Mesodermal cell (in vitro differentiated cells): ENCODE results near the gene JAM3.
"Not testable (repeated sequence)": the region's sequence is repeated elsewhere in the genome, so short reads cannot be mapped to it uniquely, and the experiment has no call there.

Source experiments
- H3K27ac ChIP-seq: 2 replicates; pipeline ENCODE4 v1.7.0; 2013; ENCODE audit warnings: mild to moderate bottlenecking, low read depth, low read length, moderate library complexity; ENCODE audit not compliant: severe bottlenecking
- H3K36me3 ChIP-seq: 2 replicates; pipeline ENCODE4 v1.7.1; 2013; ENCODE audit warnings: mild to moderate bottlenecking, low read length, moderate library complexity; ENCODE audit not compliant: control insufficient read depth, insufficient read depth
- H3K4me1 ChIP-seq: one replicate; pipeline ENCODE4 v1.7.1; 2013; ENCODE audit warnings: mild to moderate bottlenecking, low read length; ENCODE audit not compliant: insufficient read depth, control insufficient read depth, poor library complexity, severe bottlenecking
- H3K4me3 ChIP-seq: 2 replicates; pipeline ENCODE4 v1.7.0; 2013; ENCODE audit warnings: low read length, control low read depth, mild to moderate bottlenecking; ENCODE audit not compliant: insufficient read depth, poor library complexity, severe bottlenecking; ENCODE audit errors: extremely low read depth
- H3K9me3 ChIP-seq: 2 replicates; pipeline ENCODE4 v1.7.1; 2013; ENCODE audit warnings: mild to moderate bottlenecking, low read length, moderate library complexity; ENCODE audit not compliant: control insufficient read depth
- WGBS, 2 experiments: methylation state at CpG; one replicate each; pipeline ENCODE4 v1.1.5; 2013; ENCODE audit warnings: missing lambda C conversion rate in 2 of 2; ENCODE audit not compliant: insufficient coverage in 2 of 2; 5-methylcytosine and 5-hydroxymethylcytosine counted together

JAM3 gene

DNA sequence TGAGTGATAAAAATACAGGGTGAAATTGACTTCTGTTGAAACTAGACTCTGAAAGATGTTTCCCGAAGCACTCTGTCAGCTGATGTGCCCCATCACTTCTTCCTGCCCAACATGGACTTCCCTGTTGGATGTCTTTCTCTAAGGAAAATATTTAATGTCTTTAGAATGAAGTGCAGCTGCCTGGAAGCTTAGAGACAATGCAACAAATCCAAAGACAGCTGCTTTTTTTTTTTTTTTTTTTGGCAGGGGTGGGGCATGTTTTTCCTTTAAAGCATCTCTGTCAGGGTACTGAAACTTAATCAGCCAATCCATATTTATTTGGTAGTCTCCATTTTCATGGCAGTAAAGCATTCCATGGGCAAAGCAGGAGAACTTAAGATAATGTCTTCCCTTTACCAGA, 5.9 kb downstream of the JAM3 start:
- H3K27ac ChIP-seq, result no peak overlapping the region
- WGBS, 2 experiments, result no CpG with 5 or more reads among the region's 1 CpG

DNA sequence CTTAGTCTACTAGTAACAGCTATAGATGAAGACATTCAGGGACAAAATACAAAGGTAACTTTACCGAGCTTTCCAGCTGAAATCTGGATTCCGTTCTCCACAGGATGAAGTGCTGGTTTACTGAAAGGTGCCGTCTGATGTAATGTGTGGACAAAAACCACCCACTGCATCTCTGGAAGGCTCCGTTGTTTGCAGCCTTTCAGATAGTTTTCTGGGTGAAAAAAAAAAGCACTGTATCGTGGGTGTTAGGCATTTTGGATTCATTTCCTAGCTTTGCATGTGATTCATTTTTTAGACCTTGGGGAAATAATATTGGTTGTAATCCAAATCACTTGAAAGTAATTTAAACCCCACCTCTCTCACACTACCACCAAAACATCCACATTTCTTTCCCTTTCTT, 10.4 kb downstream of the JAM3 start:
- Histone ChIP-seq H3K4me3 (no peak overlapping the region), H3K27ac (no peak overlapping the region)

More for the DNA sequence above, 5.9 kb downstream of the JAM3 start:
- Histone ChIP-seq H3K9me3 (no peaks in the 10 kb centered on the region), H3K4me3 (no peak overlapping the region), H3K36me3 (peaks cover 20% of the 10 kb centered on the region), H3K4me1 (peaks cover 12% of the 10 kb centered on the region)

DNA sequence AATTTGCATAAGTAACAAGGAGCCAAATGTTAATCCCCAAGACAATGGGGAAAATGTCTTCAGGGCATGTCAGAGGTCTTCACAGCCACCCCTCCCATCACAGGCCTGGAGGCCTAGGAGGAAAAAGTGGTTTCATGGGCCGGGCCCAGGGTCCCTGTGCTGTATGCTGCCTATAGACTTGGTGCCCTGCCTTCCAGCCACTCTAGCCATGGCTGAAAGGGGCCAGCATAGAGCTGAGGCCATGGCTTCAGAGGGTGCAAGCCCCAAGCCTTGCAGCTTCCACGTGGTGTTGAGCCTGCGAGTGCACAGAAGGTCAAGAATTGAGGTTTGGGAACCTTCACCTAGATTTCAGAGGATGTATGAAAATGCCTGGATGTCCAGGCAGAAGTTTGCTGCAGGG, 12.4 kb downstream of the JAM3 start:
- peaks cover 44% of the 10 kb centered on the region for H3K36me3 ChIP-seq
- not testable (repeated sequence) for H3K4me3 ChIP-seq, H3K4me1 ChIP-seq, H3K9me3 ChIP-seq, H3K27ac ChIP-seq
- 100% methylated on average over 3 of the region's 3 CpGs for WGBS, 2 experiments

More for the DNA sequence above, 10.4 kb downstream of the JAM3 start:
- no peaks in the 10 kb centered on the region for H3K4me1 ChIP-seq
- H3K36me3 ChIP-seq, result peaks cover 45% of the 10 kb centered on the region
- 90 to 100% methylated on average over 1 to 2 of the region's 5 CpGs for WGBS, 2 experiments
- H3K9me3 ChIP-seq, result peaks cover 6% of the 10 kb centered on the region

DNA sequence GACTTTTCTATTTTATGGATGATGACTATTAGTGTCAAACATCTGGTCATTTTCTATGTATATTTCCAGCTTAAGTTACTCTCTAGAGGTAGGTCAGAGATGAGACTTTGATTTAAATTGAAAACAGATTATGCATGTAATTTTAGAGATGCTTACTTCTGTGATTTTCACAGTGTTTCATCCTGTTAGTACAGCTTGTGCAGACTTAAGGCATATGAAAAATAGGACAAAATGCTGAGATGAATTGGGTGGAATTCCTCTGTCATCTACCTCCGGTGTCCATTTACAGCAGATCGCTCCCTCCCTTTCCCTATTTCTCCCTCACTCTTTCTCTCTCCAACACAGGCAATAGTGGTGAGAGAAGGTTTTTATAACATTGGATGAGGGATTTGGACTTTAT, 14.1 kb downstream of the JAM3 start:
- Histone ChIP-seq H3K9me3 (peaks cover 6% of the 10 kb centered on the region), H3K36me3 (peaks cover 39% of the 10 kb centered on the region), H3K27ac (no peak overlapping the region), H3K4me3 (no peak overlapping the region), H3K4me1 (no peaks in the 10 kb centered on the region)
- no CpG with 5 or more reads among the region's 2 CpGs for WGBS, 2 experiments

DNA sequence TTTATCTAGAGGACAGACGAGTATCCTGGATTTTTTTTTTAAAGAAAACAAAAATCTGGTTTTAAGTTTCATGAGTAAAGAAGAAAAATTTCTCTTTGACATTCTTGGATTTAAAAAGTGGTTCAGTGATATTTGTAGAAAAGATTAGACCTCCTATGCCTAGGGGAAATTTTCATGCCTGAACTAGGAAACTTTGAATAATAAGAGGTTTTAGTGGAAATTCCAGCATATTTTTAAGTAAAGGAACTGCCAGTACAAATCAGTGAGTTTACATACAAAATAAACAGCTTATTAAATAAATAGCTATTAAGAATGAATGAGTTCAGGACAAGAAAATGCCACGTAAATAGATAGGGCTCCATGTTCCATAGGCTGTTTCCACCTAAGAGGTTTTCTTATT, 17.5 kb downstream of the JAM3 start:
- Histone ChIP-seq H3K4me1 (no peaks in the 10 kb centered on the region), H3K9me3 (no peaks in the 10 kb centered on the region), H3K4me3 (no peak overlapping the region), H3K36me3 (peaks cover 22% of the 10 kb centered on the region), H3K27ac (no peak overlapping the region)
- WGBS, 2 experiments, result 83 to 100% methylated on average over 1 of the region's 2 CpGs

DNA sequence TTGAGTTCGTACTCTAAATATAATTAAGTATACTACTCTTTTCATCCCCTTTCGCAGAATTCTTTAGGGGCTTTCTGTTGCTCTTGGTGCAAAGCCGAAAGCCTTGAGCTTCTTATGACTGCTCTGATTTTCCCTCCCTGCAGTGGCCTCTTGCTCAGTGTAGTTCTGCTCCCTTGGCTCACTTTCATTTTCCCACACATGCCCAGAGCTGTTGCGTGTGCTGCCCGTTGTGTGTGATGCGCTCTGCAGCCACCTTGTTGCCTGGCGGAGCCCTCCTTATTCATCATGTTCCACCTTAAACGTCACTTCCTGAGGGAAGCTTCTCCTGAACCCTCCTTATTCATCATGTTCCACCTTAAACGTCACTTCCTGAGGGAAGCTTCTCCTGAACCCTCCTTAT, 23.1 kb downstream of the JAM3 start:
- not testable (repeated sequence) for H3K27ac ChIP-seq, H3K4me3 ChIP-seq, H3K4me1 ChIP-seq, H3K36me3 ChIP-seq, H3K9me3 ChIP-seq
- WGBS, 2 experiments, result 94 to 97% methylated on average over 5 to 6 of the region's 9 CpGs

DNA sequence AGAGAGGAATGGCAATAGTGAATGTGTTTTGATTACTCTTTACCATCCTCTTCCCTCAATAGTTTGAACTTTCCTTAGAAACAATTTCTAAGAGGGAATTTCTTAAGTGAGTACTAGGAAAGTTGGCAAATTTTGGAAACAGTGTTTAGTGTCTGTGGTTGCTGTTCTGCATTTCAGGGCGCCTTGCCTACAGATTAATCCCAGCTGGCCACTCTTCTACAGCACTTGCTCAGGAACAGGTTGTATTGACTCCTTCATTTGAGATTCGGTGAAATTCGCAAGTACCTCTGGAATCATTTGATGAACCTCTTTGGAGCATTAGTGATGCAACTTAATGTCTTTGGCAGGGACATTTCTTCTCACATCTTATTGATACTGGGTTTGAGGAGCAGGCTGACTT, 28.3 kb downstream of the JAM3 start:
- H3K9me3 ChIP-seq, result peaks cover 4% of the 10 kb centered on the region

DNA sequence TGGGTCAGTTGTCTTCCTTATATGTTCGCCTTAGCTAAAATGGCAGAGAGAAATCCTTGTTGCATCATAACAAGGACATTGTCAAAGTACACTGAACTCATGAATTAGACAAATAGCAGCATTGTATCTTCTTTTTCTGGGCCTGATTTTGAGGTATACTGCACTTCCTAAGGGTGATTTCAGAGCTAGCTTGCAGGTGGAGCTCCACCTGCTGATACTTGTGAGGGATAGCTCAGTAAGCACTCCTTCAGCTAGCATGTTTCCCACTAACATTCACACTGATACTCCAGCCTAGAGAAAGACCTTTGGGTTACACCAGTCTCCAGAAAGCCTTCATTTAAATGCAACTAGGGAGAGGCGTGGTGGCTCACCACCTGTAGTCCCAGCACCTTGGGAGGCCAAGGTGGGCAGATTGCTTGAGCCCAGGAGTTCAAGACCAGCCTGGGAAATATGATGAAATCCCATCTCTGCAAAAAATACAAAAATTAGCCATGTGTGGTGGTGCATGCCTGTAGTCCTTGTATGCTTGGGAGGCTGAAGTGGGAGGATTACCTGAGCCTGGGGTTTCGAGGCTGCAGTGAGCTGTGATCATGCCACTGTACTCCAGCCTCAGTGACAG, 29.8 kb downstream of the JAM3 start:
- no peak overlapping the region for H3K27ac ChIP-seq
- H3K36me3 ChIP-seq, result peaks cover 29% of the 10 kb centered on the region
- H3K9me3 ChIP-seq, result peaks cover 4% of the 10 kb centered on the region
- no peak overlapping the region for H3K4me3 ChIP-seq
- H3K4me1 ChIP-seq, result peaks cover 6% of the 10 kb centered on the region
- WGBS, 2 experiments, result no CpG with 5 or more reads among the region's 3 CpGs

More for the DNA sequence above, 28.3 kb downstream of the JAM3 start:
- Histone ChIP-seq H3K36me3 (peaks cover 29% of the 10 kb centered on the region), H3K4me1 (peaks cover 6% of the 10 kb centered on the region), H3K27ac (no peak overlapping the region), H3K4me3 (no peak overlapping the region)
- WGBS, 2 experiments, result 81 to 100% methylated on average over 2 to 3 of the region's 3 CpGs

DNA sequence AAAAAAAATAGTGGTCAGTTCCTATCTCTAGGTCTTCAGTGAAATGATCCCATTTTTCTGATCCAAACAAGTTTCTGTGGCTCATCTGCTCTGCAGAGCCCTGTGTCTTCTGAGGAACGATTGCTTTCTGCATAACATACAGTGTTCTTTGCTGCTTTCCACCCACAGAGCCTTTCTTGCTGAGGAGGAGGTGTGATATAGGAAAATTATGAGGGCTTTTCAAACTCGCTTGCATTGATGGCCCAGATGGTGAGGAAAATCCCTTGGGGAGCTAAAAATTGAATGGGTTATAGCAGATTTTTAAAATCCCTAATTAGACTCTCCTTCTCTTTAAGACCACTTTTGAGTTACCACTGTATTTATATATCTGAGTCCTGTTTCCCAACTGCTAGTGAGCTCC, 31.3 kb downstream of the JAM3 start:
- 100% methylated on average over 1 of the region's 2 CpGs; no CpG with 5 or more reads in 1 of the 2 experiments for WGBS, 2 experiments
- H3K9me3 ChIP-seq, result peaks cover 4% of the 10 kb centered on the region
- peaks cover 6% of the 10 kb centered on the region for H3K4me1 ChIP-seq
- H3K27ac ChIP-seq, result no peak overlapping the region
- no peak overlapping the region for H3K4me3 ChIP-seq
- peaks cover 29% of the 10 kb centered on the region for H3K36me3 ChIP-seq

DNA sequence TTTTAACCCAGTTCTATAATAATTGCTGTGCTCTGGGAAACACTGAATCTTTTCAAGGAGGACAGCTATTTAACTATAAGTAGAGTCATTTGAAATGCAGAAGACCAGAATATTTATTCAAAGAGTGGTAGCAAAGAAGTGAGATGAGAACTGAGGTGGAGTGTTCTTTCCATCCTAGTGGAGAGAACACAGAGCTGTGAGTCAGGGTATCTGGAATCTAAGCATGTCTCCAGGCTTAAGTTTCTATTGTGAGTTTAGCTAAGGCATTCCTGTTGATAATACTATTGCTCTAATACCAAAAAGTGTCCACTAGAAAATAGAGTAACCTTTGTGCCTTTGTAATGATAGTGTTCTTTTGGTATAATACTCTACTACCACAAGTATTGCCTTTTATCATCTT, 32.4 kb downstream of the JAM3 start:
- peaks cover 29% of the 10 kb centered on the region for H3K36me3 ChIP-seq

DNA sequence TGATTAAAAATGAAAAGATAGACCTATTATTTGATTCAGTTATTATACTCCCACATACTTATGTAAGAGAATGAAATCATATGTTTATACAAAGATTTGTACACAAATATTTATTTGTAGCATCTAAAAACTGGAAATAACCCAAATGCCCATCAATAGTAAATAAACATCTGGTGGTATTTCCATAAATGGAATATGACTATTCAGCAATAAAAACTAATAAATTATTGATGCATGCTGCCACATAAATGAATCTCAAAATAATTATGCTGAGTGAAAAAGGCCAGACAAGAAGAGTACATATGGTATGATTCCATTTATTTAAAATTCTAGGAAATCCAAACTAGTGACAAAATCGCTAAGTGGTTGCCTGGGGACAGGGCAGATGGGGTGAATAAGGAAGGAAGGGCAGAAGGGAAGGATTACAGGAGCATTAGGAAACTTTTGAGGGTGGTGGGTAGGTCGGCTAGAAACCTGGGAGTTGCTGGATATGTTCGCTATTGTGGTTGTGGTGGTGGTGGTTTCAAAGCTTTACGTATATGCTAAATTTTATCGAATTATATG, 41.5 kb downstream of the JAM3 start:
- 93 to 100% methylated on average over 2 of the region's 5 CpGs for whole genome bisulfite sequencing, 2 experiments
- H3K27ac ChIP-seq, result no peak overlapping the region
- peaks cover 14% of the 10 kb centered on the region for H3K36me3 ChIP-seq
- peaks cover 3% of the 10 kb centered on the region for H3K9me3 ChIP-seq
- no peaks in the 10 kb centered on the region for H3K4me1 ChIP-seq
- H3K4me3 ChIP-seq, result no peak overlapping the region

More for the DNA sequence above, 32.4 kb downstream of the JAM3 start:
- Histone ChIP-seq H3K4me1 (peaks cover 6% of the 10 kb centered on the region), H3K27ac (no peak overlapping the region), H3K4me3 (no peak overlapping the region), H3K9me3 (peaks cover 4% of the 10 kb centered on the region)
